ENCODE measurements around the gene DLGAP3.

DNA sequence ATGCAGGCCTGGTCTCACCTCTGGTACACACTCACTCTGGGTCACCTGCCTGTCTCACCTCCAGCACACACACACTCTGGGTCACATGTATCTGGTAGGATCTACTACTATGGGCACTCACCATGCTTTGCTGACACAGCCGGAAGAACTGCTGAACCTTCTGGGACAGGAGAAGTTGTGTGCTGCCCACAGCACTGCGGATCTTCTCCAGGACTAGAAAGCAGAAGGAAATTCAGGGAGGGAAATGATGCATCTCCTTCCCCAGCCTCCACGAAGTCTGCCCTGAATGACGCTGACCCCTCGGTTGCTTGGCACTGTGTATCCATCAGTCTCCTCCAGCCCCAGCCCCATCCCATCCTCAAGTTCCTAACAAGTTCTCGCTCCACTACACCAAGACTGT lies 62.0 kb downstream of the DLGAP3 start:
- no peak for TF ChIP-seq U2AF2 (IDR thresholded peaks at IDR 0.05; ENCODE audit: low read depth, low read length)
- no peak for TF ChIP-seq ZNF354B (CRISPR knock-in tag; IDR thresholded peaks at IDR 0.05)
- no peak for TF ChIP-seq YY1 (IDR thresholded peaks at IDR 0.05; ENCODE audit: insufficient read depth, insufficient replicate concordance, low read depth, low read length)
- no peak for TF ChIP-seq POLR2A (IDR thresholded peaks at IDR 0.05; ENCODE audit: insufficient read depth in 1 of 2, low read depth in 2 of 2, low read length in 2 of 2)
- TF ChIP-seq TBP (CRISPR knock-in tag; IDR thresholded peaks at IDR 0.05): no peak
- TF ChIP-seq SRF (IDR thresholded peaks at IDR 0.05; ENCODE audit: low read depth, low read length): no peak
- TF ChIP-seq CCDC6 (CRISPR knock-in tag; IDR thresholded peaks at IDR 0.05): no peak
- TF ChIP-seq ZNF335 (CRISPR knock-in tag; IDR thresholded peaks at IDR 0.05): no peak
- TF ChIP-seq, protein P1, sequence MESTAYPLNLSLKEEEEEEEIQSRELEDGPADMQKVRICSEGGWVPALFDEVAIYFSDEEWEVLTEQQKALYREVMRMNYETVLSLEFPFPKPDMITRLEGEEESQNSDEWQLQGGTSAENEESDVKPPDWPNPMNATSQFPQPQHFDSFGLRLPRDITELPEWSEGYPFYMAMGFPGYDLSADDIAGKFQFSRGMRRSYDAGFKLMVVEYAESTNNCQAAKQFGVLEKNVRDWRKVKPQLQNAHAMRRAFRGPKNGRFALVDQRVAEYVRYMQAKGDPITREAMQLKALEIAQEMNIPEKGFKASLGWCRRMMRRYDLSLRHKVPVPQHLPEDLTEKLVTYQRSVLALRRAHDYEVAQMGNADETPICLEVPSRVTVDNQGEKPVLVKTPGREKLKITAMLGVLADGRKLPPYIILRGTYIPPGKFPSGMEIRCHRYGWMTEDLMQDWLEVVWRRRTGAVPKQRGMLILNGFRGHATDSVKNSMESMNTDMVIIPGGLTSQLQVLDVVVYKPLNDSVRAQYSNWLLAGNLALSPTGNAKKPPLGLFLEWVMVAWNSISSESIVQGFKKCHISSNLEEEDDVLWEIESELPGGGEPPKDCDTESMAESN (CRISPR knock-in tag; conservative IDR thresholded peaks at IDR 0.05): no peak

Data from HepG2 (cell line).